Mesodermal cell (in vitro differentiated cells): Measurements from ENCODE around the gene MAP2K3.
"Not testable (repeated sequence)": the region's sequence is repeated elsewhere in the genome, so short reads cannot be mapped to it uniquely, and the experiment has no call there.

Experiments used
- H3K27ac ChIP-seq: 2 replicates; pipeline ENCODE4 v1.7.0; 2013; ENCODE audit warnings: mild to moderate bottlenecking, low read depth, low read length, moderate library complexity; ENCODE audit not compliant: severe bottlenecking
- H3K36me3 ChIP-seq: 2 replicates; pipeline ENCODE4 v1.7.1; 2013; ENCODE audit warnings: mild to moderate bottlenecking, low read length, moderate library complexity; ENCODE audit not compliant: control insufficient read depth, insufficient read depth
- H3K4me1 ChIP-seq: one replicate; pipeline ENCODE4 v1.7.1; 2013; ENCODE audit warnings: mild to moderate bottlenecking, low read length; ENCODE audit not compliant: insufficient read depth, control insufficient read depth, poor library complexity, severe bottlenecking
- H3K4me3 ChIP-seq: 2 replicates; pipeline ENCODE4 v1.7.0; 2013; ENCODE audit warnings: low read length, control low read depth, mild to moderate bottlenecking; ENCODE audit not compliant: insufficient read depth, poor library complexity, severe bottlenecking; ENCODE audit errors: extremely low read depth
- H3K9me3 ChIP-seq: 2 replicates; pipeline ENCODE4 v1.7.1; 2013; ENCODE audit warnings: mild to moderate bottlenecking, low read length, moderate library complexity; ENCODE audit not compliant: control insufficient read depth
- whole genome bisulfite sequencing, 2 experiments: methylation state at CpG; one replicate each; pipeline ENCODE4 v1.1.5; 2013; ENCODE audit warnings: missing lambda C conversion rate in 2 of 2; ENCODE audit not compliant: insufficient coverage in 2 of 2; 5-methylcytosine and 5-hydroxymethylcytosine counted together

The MAP2K3 gene

GRCh38 chr17:21314701-21315111 lies 30.2 kb downstream of the MAP2K3 start:
- peaks cover 23% of the 10 kb centered on the region for H3K36me3 ChIP-seq
- H3K9me3 ChIP-seq, H3K4me1 ChIP-seq, H3K27ac ChIP-seq, H3K4me3 ChIP-seq: not testable (repeated sequence)
- WGBS, 2 experiments: 95 to 100% methylated on average over 2 to 4 of the region's 7 CpGs

GRCh38 chr17:21315246-21316000 lies 30.9 kb downstream of the MAP2K3 start:
- H3K9me3 ChIP-seq, H3K4me3 ChIP-seq, H3K27ac ChIP-seq, H3K4me1 ChIP-seq: not testable (repeated sequence)
- peaks cover 18% of the 10 kb centered on the region for H3K36me3 ChIP-seq
- 94 to 96% methylated on average over 3 to 4 of the region's 16 CpGs for WGBS, 2 experiments

- WGBS, 2 experiments: 49% methylated on average over 4 of the region's 39 CpGs; no CpG with 5 or more reads in 1 of the 2 experiments
- H3K9me3 ChIP-seq, H3K4me1 ChIP-seq: not testable (repeated sequence)
- Histone ChIP-seq H3K4me3 (peak overlapping the region; percentile 2), H3K27ac (peak overlapping the region; percentile 49), H3K36me3 (peaks cover 17% of the 10 kb centered on the region)
These were observed 31.8 kb downstream of the MAP2K3 start for GRCh38 chr17:21316212-21316886.

GRCh38 chr17:21316887-21317500 lies 32.5 kb downstream of the MAP2K3 start:
- 0 to 2% methylated on average over 1 to 14 of the region's 37 CpGs for WGBS, 2 experiments
- peak overlapping the region; percentile 49 for H3K27ac ChIP-seq

GRCh38 chr17:21317821-21318220 lies 33.3 kb downstream of the MAP2K3 start:
- H3K4me1 ChIP-seq, H3K27ac ChIP-seq, H3K9me3 ChIP-seq, H3K36me3 ChIP-seq, H3K4me3 ChIP-seq: not testable (repeated sequence)
- 70 to 71% methylated on average over 14 to 15 of the region's 18 CpGs for WGBS, 2 experiments

More at GRCh38 chr17:21316887-21317500, 32.5 kb downstream of the MAP2K3 start:
- not testable (repeated sequence) for H3K4me1 ChIP-seq, H3K9me3 ChIP-seq
- peak overlapping the region; percentile 2 for H3K4me3 ChIP-seq
- H3K36me3 ChIP-seq: peaks cover 11% of the 10 kb centered on the region

GRCh38 chr17:21318439-21318838 lies 33.9 kb downstream of the MAP2K3 start:
- Histone ChIP-seq H3K4me1 (no peaks in the 10 kb centered on the region), H3K27ac (no peak overlapping the region), H3K36me3 (peaks cover 6% of the 10 kb centered on the region), H3K9me3 (no peaks in the 10 kb centered on the region), H3K4me3 (no peak overlapping the region)
- WGBS, 2 experiments: 30 to 31% methylated on average over 10 to 13 of the region's 17 CpGs

- not testable (repeated sequence) for H3K4me3 ChIP-seq, H3K27ac ChIP-seq, H3K4me1 ChIP-seq, H3K9me3 ChIP-seq, H3K36me3 ChIP-seq
- WGBS, 2 experiments: 65 to 76% methylated on average over 3 to 4 of the region's 7 CpGs
These were observed 34.3 kb downstream of the MAP2K3 start for GRCh38 chr17:21318856-21319255.

GRCh38 chr17:21319256-21319655 lies 34.7 kb downstream of the MAP2K3 start:
- WGBS, 2 experiments: 100% methylated on average over 1 to 3 of the region's 4 CpGs
- not testable (repeated sequence) for H3K4me3 ChIP-seq, H3K4me1 ChIP-seq, H3K9me3 ChIP-seq, H3K27ac ChIP-seq, H3K36me3 ChIP-seq

- H3K27ac ChIP-seq, H3K4me1 ChIP-seq, H3K4me3 ChIP-seq, H3K9me3 ChIP-seq, H3K36me3 ChIP-seq: not testable (repeated sequence)
- WGBS, 2 experiments: 50 to 77% methylated on average over 4 to 7 of the region's 11 CpGs
These were observed 35.3 kb downstream of the MAP2K3 start for GRCh38 chr17:21319686-21320375.

GRCh38 chr17:21320430-21320829 lies 35.9 kb downstream of the MAP2K3 start:
- WGBS, 2 experiments: 86 to 92% methylated on average over 4 of the region's 4 CpGs
- not testable (repeated sequence) for H3K9me3 ChIP-seq, H3K27ac ChIP-seq, H3K4me1 ChIP-seq, H3K36me3 ChIP-seq, H3K4me3 ChIP-seq
